Epithelial cell of proximal tubule (primary cell): ENCODE results near the gene MXD3. TPM values are rescaled to one million over a fixed set of nuclear protein-coding genes. Genes with fewer than 3 reads are reported as not detected.

Experiments used
- DNase-seq: peaks from one replicate; pipeline ENCODE4 v3.0.0-alpha.2; 2011; ENCODE audit warnings: low read depth
- H3K4me3 ChIP-seq: 2 replicates; pipeline ENCODE4 v1.5.1; 2011; ENCODE audit warnings: low read depth, mild to moderate bottlenecking, low read length
- CTCF ChIP-seq: conservative IDR thresholded peaks from 2 replicates; pipeline ENCODE4 v1.5.1; 2012; ENCODE audit warnings: low read depth, mild to moderate bottlenecking, low read length
- total RNA-seq: library from RNA; depleted of rRNA; stranded (reverse); fragments of >200 nt; gene quantifications from 2 replicates; pipeline ENCODE4 v1.2.3, GENCODE V29; 2015

Gene MXD3
- total RNA-seq, 1 donor from 2014 or later = 41.9 TPM

- TF ChIP-seq CTCF = no peak
- no peak for DNase-seq
- H3K4me3 ChIP-seq = no peak overlapping the region
Observed at GRCh38 chr5:177335701-177336065, 24.0 kb upstream of the MXD3 start.

GRCh38 chr5:177334781-177335700, 23.3 kb upstream of the MXD3 start:
- DNase-seq = no peak
- H3K4me3 ChIP-seq = no peak overlapping the region
- no peak for TF ChIP-seq CTCF

GRCh38 chr5:177334155-177334551, 22.5 kb upstream of the MXD3 start:
- no peak overlapping the region for H3K4me3 ChIP-seq
- TF ChIP-seq CTCF = no peak
- DNase-seq = no peak

- H3K4me3 ChIP-seq = no peak overlapping the region
- no peak for TF ChIP-seq CTCF
- no peak for DNase-seq
Observed at GRCh38 chr5:177333420-177334154, 21.9 kb upstream of the MXD3 start.

GRCh38 chr5:177332896-177333260, 21.2 kb upstream of the MXD3 start:
- H3K4me3 ChIP-seq = no peak overlapping the region
- TF ChIP-seq CTCF = no peak
- DNase-seq = no peak

GRCh38 chr5:177332031-177332895, 20.6 kb upstream of the MXD3 start:
- no peak for DNase-seq
- no peak overlapping the region for H3K4me3 ChIP-seq
- no peak for TF ChIP-seq CTCF
